ENCODE data around the gene SLC22A31. TPM values are rescaled to one million over a fixed set of nuclear protein-coding genes. Genes with fewer than 3 reads are reported as not detected.
A peak's percentile ranks its signal among the peaks of the same experiment; 100 is the strongest.
"Not testable (repeated sequence)": the region's sequence is repeated elsewhere in the genome, so short reads cannot be mapped to it uniquely, and the experiment has no call there.

The SLC22A31 gene
- total and polyA plus RNA-seq, 2 experiments from 2014 or later, result not detected

- Histone ChIP-seq H3K9me2 (ENCODE audit: insufficient read depth) (no peaks in the 10 kb centered on the region), H3K79me2 (ENCODE audit: insufficient read depth) (no peaks in the 10 kb centered on the region), H2AFZ (no peak overlapping the region), H3K4me3 (no peak overlapping the region), H3K36me3 (ENCODE audit: low read depth) (no peaks in the 10 kb centered on the region), H3K4me1 (ENCODE audit: insufficient read depth) (0 out of 2 replicates have a peak, but pooled peaks cover 3% of the 10 kb centered on the region), H3F3A (ENCODE audit: insufficient read depth) (no peaks in the 10 kb centered on the region), H3K27me3 (replicated peaks; ENCODE audit: insufficient read depth) (no peaks in the 10 kb centered on the region; the same call in 1 of the 2 replicates), H4K20me1 (ENCODE audit: insufficient read depth) (no peaks in the 10 kb centered on the region), H3K4me2 (ENCODE audit: unreplicated experiment) (no peak overlapping the region), H3K9ac (no peak overlapping the region), H3K27ac (no peak overlapping the region), H3K9me3 (ENCODE audit: low read depth) (no peaks in the 10 kb centered on the region)
- peak; percentile 39 for DNase-seq
- no peak for TF ChIP-seq EZH2phosphoT487 (IDR thresholded peaks at IDR 0.05; ENCODE audit: insufficient read depth, low read depth)
- no peak for TF ChIP-seq EZH2 (IDR thresholded peaks at IDR 0.05; ENCODE audit: insufficient read depth, poor library complexity, severe bottlenecking)
- WGBS, 2 experiments (ENCODE audit: low coverage in 1 of 2, low lambda C conversion rate in 2 of 2, missing lambda C conversion rate in 2 of 2), result 23 to 25% methylated on average over 23 of the region's 23 CpGs
- in situ Hi-C loops (cut with MboI), result no loop called here
These were observed 31.8 kb downstream of the SLC22A31 start for GRCh38 chr16:89168381-89169189.

GRCh38 chr16:89167425-89167941 lies 32.9 kb downstream of the SLC22A31 start:
- no peak overlapping the region for H3K27ac ChIP-seq
- H3K9me3 ChIP-seq (ENCODE audit: low read depth), result no peaks in the 10 kb centered on the region
- in situ Hi-C loops (cut with MboI), result no loop called here
- H3K9me2 ChIP-seq (ENCODE audit: insufficient read depth), result no peaks in the 10 kb centered on the region
- H3F3A ChIP-seq (ENCODE audit: insufficient read depth), result no peaks in the 10 kb centered on the region
- peak overlapping the region; percentile 10 for H3K4me2 ChIP-seq (ENCODE audit: unreplicated experiment)
- no peak overlapping the region for H3K4me3 ChIP-seq
- no peak for TF ChIP-seq EZH2 (IDR thresholded peaks at IDR 0.05; ENCODE audit: insufficient read depth, poor library complexity, severe bottlenecking)
- TF ChIP-seq EZH2phosphoT487 (IDR thresholded peaks at IDR 0.05; ENCODE audit: insufficient read depth, low read depth), result no peak
- H2AFZ ChIP-seq, result no peak overlapping the region
- H3K4me1 ChIP-seq (ENCODE audit: insufficient read depth), result 0 out of 2 replicates have a peak, but pooled peaks cover 3% of the 10 kb centered on the region
- no peaks in the 10 kb centered on the region for H4K20me1 ChIP-seq (ENCODE audit: insufficient read depth)
- WGBS, 2 experiments (ENCODE audit: low coverage in 1 of 2, low lambda C conversion rate in 2 of 2, missing lambda C conversion rate in 2 of 2), result 11 to 16% methylated on average over 10 to 14 of the region's 18 CpGs
- no peaks in the 10 kb centered on the region for H3K79me2 ChIP-seq (ENCODE audit: insufficient read depth)
- peak; percentile 81 for DNase-seq
- H3K27me3 ChIP-seq (replicated peaks; ENCODE audit: insufficient read depth), result no peaks in the 10 kb centered on the region; the same call in 1 of the 2 replicates
- H3K9ac ChIP-seq, result no peak overlapping the region
- H3K36me3 ChIP-seq (ENCODE audit: low read depth), result no peaks in the 10 kb centered on the region

DNA sequence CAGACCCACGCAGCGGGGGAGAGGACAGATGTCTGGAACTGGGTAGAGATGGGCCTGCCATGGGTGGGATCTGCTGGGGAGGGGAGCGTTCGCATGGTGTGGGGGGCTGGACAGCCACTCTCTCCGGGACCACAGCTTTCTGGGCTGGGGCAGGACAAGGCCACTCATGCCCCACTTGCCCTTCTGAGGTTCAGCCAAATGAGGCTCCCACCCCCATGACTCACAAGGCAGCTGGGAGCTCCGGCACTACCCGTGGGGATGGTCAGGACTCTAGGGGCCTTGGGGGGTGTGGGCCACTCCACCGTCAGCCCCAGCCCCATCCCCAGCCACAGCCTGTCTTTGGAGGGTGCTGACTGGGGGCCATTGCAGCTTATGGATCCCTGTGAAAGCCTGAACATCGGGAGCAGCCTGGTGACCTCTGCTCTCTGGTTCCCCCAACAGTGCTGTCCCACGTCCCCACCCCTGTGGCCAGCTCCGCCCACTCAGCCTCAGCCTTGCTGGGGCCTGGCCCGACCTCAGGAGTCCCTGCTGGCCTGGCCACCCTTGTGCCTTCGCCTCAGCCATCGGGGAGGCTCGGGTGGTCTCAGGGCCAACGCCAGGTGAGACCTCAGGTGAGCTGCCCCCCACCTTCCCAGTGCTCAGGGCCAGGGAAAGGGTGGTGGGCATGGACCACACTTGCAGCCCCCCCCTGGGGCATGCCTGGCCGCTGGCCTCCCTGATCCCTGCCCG lies 33.5 kb downstream of the SLC22A31 start:
- Histone ChIP-seq H3K9me2 (ENCODE audit: insufficient read depth) (no peaks in the 10 kb centered on the region), H3K9me3 (ENCODE audit: low read depth) (no peaks in the 10 kb centered on the region), H3K4me3 (no peak overlapping the region), H3K79me2 (ENCODE audit: insufficient read depth) (no peaks in the 10 kb centered on the region), H3F3A (ENCODE audit: insufficient read depth) (no peaks in the 10 kb centered on the region), H4K20me1 (ENCODE audit: insufficient read depth) (no peaks in the 10 kb centered on the region), H3K27me3 (replicated peaks; ENCODE audit: insufficient read depth) (no peaks in the 10 kb centered on the region; the same call in 1 of the 2 replicates), H3K4me2 (ENCODE audit: unreplicated experiment) (peak overlapping the region; percentile 10), H3K4me1 (ENCODE audit: insufficient read depth) (0 out of 2 replicates have a peak, but pooled peaks cover 3% of the 10 kb centered on the region), H3K27ac (no peak overlapping the region), H3K9ac (no peak overlapping the region), H3K36me3 (ENCODE audit: low read depth) (no peaks in the 10 kb centered on the region), H2AFZ (no peak overlapping the region)
- TF ChIP-seq EZH2 (IDR thresholded peaks at IDR 0.05; ENCODE audit: insufficient read depth, poor library complexity, severe bottlenecking) (no peak), EZH2phosphoT487 (IDR thresholded peaks at IDR 0.05; ENCODE audit: insufficient read depth, low read depth) (no peak)
- 48 to 56% methylated on average over 14 to 16 of the region's 18 CpGs for WGBS, 2 experiments (ENCODE audit: low coverage in 1 of 2, low lambda C conversion rate in 2 of 2, missing lambda C conversion rate in 2 of 2)
- in situ Hi-C loops (cut with MboI), result no loop called here
- DNase-seq, result peak; percentile 53

DNA sequence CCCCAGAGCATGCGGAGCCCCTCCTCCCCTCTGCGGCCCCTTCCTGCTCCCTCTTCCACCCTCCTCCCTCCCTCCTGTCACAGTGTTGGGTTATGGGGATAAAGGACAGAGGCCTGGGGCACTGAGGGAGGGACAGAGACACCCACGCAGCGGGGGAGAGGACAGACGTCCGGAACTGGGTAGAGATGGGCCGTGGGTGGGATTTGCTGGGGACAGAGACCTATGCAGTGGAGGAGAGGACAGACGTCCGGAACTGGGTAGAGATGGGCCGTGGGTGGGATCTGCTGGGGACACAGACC lies 34.7 kb downstream of the SLC22A31 start:
- H3K27ac ChIP-seq; H3F3A ChIP-seq (ENCODE audit: insufficient read depth); H3K36me3 ChIP-seq (ENCODE audit: low read depth); H3K9me2 ChIP-seq (ENCODE audit: insufficient read depth); H3K79me2 ChIP-seq (ENCODE audit: insufficient read depth); H3K9me3 ChIP-seq (ENCODE audit: low read depth); H3K4me1 ChIP-seq (ENCODE audit: insufficient read depth); DNase-seq; H3K4me2 ChIP-seq (ENCODE audit: unreplicated experiment); H3K9ac ChIP-seq; H3K4me3 ChIP-seq; H3K27me3 ChIP-seq (replicated peaks; ENCODE audit: insufficient read depth); H2AFZ ChIP-seq; H4K20me1 ChIP-seq (ENCODE audit: insufficient read depth); in situ Hi-C loops (cut with MboI): not testable (repeated sequence)
- 55 to 60% methylated on average over 3 to 10 of the region's 10 CpGs for WGBS, 2 experiments (ENCODE audit: low coverage in 1 of 2, low lambda C conversion rate in 2 of 2, missing lambda C conversion rate in 2 of 2)

Data from GM23248 (cell line).